HFF-Myc (cell line): Measurements from ENCODE around the gene CSGALNACT2.
"Not testable (repeated sequence)": the region's sequence is repeated elsewhere in the genome, so short reads cannot be mapped to it uniquely, and the experiment has no call there.

Experiments
- DNase-seq: peaks from one replicate; pipeline ENCODE4 v3.0.0-alpha.2; 2011; ENCODE audit warnings: low read depth; ENCODE audit errors: extremely low read depth
- H3K4me3 ChIP-seq: replicated peaks from 2 replicates; pipeline ENCODE4 v1.5.1; 2011; ENCODE audit warnings: low read depth, mild to moderate bottlenecking, control low read depth, low read length
- TF ChIP-seq, protein P1 (sequence below): IDR thresholded peaks from 2 replicates; pipeline ENCODE4 v1.5.1; 2012; ENCODE audit warnings: mild to moderate bottlenecking, low read depth, low read length, control low read depth; ENCODE audit errors: missing control alignments

Gene CSGALNACT2

DNA sequence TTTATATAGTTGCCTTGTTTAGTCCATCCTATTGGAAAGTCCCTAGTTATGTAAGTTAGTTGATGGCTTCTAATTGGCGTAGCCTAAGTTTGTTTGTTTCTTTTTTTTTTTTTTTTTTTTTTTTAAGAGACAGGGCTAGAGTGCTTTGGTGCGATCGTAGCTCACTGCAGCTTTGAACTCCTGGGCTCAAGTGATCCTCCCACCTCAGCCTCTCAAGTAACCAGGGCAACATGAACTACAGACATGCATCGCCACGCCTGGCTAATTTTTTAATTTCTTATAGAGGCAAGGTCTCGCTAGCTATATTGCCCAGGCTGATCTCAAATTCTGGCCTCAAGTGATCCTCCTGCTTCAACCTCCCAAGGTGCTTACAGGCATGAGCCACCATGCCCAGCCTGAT is 7.1 kb downstream of the CSGALNACT2 start:
- no peak overlapping the region for H3K4me3 ChIP-seq
- no peak for DNase-seq
- TF ChIP-seq, protein P1, sequence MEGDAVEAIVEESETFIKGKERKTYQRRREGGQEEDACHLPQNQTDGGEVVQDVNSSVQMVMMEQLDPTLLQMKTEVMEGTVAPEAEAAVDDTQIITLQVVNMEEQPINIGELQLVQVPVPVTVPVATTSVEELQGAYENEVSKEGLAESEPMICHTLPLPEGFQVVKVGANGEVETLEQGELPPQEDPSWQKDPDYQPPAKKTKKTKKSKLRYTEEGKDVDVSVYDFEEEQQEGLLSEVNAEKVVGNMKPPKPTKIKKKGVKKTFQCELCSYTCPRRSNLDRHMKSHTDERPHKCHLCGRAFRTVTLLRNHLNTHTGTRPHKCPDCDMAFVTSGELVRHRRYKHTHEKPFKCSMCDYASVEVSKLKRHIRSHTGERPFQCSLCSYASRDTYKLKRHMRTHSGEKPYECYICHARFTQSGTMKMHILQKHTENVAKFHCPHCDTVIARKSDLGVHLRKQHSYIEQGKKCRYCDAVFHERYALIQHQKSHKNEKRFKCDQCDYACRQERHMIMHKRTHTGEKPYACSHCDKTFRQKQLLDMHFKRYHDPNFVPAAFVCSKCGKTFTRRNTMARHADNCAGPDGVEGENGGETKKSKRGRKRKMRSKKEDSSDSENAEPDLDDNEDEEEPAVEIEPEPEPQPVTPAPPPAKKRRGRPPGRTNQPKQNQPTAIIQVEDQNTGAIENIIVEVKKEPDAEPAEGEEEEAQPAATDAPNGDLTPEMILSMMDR, result no peak

DNA sequence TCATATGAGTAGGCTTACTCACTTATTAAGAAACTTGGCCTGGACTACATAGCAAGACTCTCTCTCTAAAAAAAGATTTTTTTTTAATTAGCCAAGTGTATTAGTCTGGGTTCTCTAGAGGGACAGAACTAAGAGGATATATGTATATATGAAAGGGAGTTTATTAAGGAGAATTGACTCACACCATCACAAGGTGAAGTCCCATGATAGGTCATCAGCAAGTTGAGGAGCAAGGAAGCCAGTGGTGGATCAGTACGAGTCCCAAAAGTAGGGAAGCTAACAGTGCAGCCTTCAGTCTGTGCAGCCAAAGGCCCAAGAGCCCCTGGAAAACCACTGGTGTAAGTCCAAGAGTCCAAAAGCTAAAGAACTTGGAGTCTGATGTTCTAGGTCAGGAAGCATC is 7.7 kb downstream of the CSGALNACT2 start:
- DNase-seq, H3K4me3 ChIP-seq: not testable (repeated sequence)

DNA sequence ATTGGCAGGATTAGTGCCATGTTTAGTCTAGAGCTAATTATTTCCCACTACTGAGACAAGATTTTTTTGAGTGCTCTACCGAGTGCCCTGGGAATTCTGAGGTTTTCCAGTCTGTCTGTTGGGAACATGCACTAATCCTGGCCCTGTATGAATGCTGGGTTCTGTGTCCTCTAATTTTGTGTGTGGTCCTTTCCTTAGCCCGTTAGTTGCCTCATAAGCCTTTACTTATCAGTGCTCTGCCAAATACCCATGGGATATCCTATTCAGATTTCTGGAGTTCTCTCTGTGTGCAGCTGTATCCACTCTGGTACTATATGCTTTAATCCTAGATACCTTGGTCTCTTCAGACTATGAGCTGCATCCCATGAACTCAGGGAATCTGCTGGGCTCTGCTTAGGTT is 13.1 kb downstream of the CSGALNACT2 start:
- TF ChIP-seq, protein P1, result no peak
- DNase-seq, result no peak
- H3K4me3 ChIP-seq, result no peak overlapping the region

- no peak overlapping the region for H3K4me3 ChIP-seq
- TF ChIP-seq, protein P1, result no peak
- DNase-seq, result no peak
These were observed 15.7 kb downstream of the CSGALNACT2 start for GRCh38 chr10:43153901-43154300.

- TF ChIP-seq, protein P1, result no peak
- H3K4me3 ChIP-seq, result no peak overlapping the region
- DNase-seq, result no peak
These were observed 17.0 kb downstream of the CSGALNACT2 start for GRCh38 chr10:43155221-43155620.

- no peak overlapping the region for H3K4me3 ChIP-seq
- DNase-seq, result no peak
- TF ChIP-seq, protein P1, result no peak
These were observed 17.5 kb downstream of the CSGALNACT2 start for GRCh38 chr10:43155741-43156140.

GRCh38 chr10:43156590-43157341 is 18.5 kb downstream of the CSGALNACT2 start:
- DNase-seq, result no peak
- TF ChIP-seq, protein P1, result no peak
- H3K4me3 ChIP-seq, result no peak overlapping the region
